ENCODE measurements around the gene ANGPTL8. TPM values are rescaled to one million over a fixed set of nuclear protein-coding genes. Genes with fewer than 3 reads are reported as not detected.

Gene ANGPTL8
- total RNA-seq, 1 experiment from 2014 or later, result not detected

DNA sequence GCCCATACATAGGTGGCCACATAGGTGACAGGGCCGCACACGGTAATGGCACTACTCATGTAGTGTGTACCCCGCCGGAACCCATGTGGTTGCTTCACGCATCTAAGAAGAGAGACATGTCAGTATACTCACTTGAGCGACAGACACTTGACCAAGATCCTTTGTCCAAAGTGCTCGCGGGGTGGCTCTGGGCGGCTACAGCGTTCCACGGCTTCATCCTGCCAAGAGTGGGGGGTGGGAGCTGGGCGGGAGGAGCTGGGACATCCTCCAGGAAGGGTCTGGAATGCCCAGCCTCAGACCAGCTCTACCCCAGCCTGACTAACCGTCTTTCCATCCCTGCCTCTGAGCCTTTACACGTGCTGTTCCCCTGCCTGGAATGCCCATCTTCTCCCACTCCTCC lies 8.5 kb downstream of the ANGPTL8 start:
- Histone ChIP-seq H3F3A (ENCODE audit: insufficient read depth, low read depth) (peaks cover 17% of the 10 kb centered on the region), H3K79me2 (ENCODE audit: low read depth) (no peaks in the 10 kb centered on the region), H3K4me3 (no peak overlapping the region), H3K4me1 (replicated peaks; ENCODE audit: insufficient read depth) (no peaks in the 10 kb centered on the region), H3K9me2 (ENCODE audit: insufficient read depth) (no peaks in the 10 kb centered on the region), H3K27me3 (ENCODE audit: insufficient read depth, low read depth) (no peaks in the 10 kb centered on the region), H3K9me3 (ENCODE audit: insufficient read depth, low read depth) (no peaks in the 10 kb centered on the region), H3K36me3 (ENCODE audit: low read depth) (peaks cover under 1% of the 10 kb centered on the region; the same call in 1 of the 2 replicates), H3K4me2 (no peak overlapping the region), H4K20me1 (ENCODE audit: insufficient read depth) (0 out of 2 replicates have a peak, but pooled peaks cover 2% of the 10 kb centered on the region), H3K27ac (no peak overlapping the region), H2AFZ (no peak overlapping the region)
- no peak for DNase-seq
- intact Hi-C loops (cut with micrococcal nuclease; ENCODE audit: unreplicated experiment), result no loop called here
- TF ChIP-seq, protein P1, sequence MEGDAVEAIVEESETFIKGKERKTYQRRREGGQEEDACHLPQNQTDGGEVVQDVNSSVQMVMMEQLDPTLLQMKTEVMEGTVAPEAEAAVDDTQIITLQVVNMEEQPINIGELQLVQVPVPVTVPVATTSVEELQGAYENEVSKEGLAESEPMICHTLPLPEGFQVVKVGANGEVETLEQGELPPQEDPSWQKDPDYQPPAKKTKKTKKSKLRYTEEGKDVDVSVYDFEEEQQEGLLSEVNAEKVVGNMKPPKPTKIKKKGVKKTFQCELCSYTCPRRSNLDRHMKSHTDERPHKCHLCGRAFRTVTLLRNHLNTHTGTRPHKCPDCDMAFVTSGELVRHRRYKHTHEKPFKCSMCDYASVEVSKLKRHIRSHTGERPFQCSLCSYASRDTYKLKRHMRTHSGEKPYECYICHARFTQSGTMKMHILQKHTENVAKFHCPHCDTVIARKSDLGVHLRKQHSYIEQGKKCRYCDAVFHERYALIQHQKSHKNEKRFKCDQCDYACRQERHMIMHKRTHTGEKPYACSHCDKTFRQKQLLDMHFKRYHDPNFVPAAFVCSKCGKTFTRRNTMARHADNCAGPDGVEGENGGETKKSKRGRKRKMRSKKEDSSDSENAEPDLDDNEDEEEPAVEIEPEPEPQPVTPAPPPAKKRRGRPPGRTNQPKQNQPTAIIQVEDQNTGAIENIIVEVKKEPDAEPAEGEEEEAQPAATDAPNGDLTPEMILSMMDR (conservative IDR thresholded peaks at IDR 0.05), result no peak
- no peak for TF ChIP-seq EZH2 (IDR thresholded peaks at IDR 0.05; ENCODE audit: low read depth)
- ChIA-PET POLR2A (ENCODE audit: unreplicated experiment) (no interaction called here), CTCF (no interaction called here)
- no TSS peak for BruUV-seq (replicated peaks)

DNA sequence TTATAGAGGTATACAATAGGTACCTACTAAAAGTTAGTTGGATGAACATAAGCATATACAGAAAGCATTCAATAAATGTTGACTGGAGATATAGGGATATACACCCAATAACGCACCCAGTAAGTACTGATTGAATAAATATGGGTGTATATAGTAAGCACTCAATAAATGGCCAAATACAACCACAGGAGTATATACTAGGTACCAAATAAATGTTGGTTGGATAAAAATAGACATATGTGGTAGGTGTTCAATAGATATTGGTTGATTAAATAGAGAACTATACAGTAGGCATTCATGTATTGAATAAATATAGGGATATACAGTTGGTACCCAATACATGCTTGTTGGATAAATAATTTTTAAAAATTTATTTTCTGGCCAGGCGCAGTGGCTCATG lies 9.4 kb downstream of the ANGPTL8 start:
- Histone ChIP-seq H3K4me1 (replicated peaks; ENCODE audit: insufficient read depth) (no peaks in the 10 kb centered on the region), H3K4me3 (no peak overlapping the region), H2AFZ (no peak overlapping the region), H3K79me2 (ENCODE audit: low read depth) (no peaks in the 10 kb centered on the region), H3K9me3 (ENCODE audit: insufficient read depth, low read depth) (no peaks in the 10 kb centered on the region), H3K27me3 (ENCODE audit: insufficient read depth, low read depth) (no peaks in the 10 kb centered on the region), H4K20me1 (ENCODE audit: insufficient read depth) (0 out of 2 replicates have a peak, but pooled peaks cover 2% of the 10 kb centered on the region), H3F3A (ENCODE audit: insufficient read depth, low read depth) (peaks cover 17% of the 10 kb centered on the region), H3K36me3 (ENCODE audit: low read depth) (no peaks in the 10 kb centered on the region), H3K27ac (no peak overlapping the region), H3K4me2 (no peak overlapping the region), H3K9me2 (ENCODE audit: insufficient read depth) (no peaks in the 10 kb centered on the region)
- intact Hi-C loops (cut with micrococcal nuclease; ENCODE audit: unreplicated experiment), result no loop called here
- ChIA-PET POLR2A (ENCODE audit: unreplicated experiment) (no interaction called here), CTCF (no interaction called here)
- no peak for DNase-seq
- TF ChIP-seq, protein P1 (conservative IDR thresholded peaks at IDR 0.05), result no peak
- TF ChIP-seq EZH2 (IDR thresholded peaks at IDR 0.05; ENCODE audit: low read depth), result no peak
- BruUV-seq (replicated peaks), result no TSS peak

DNA sequence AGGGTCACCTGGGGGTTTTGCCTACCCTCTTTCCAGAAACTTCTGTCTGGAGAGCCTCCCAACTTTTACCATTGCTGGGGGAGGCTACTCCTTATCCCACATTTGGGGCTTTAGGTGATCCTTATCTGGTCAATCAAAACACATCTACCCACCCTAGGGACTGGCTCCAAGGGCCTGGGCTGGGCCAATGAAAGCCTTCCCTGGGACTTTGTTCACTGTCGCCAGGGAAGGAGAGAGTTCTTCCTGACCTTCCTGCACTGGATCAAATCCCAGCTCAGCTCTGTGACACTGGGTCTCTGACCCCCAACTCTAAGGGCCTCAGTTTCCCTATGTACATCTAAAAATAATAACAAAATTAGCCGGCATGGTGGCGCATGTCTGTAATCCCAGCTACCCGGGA lies 11.8 kb downstream of the ANGPTL8 start:
- CTCF ChIA-PET, result no interaction called here
- no peak for DNase-seq
- intact Hi-C loops (cut with micrococcal nuclease; ENCODE audit: unreplicated experiment), result no loop called here

More for the DNA sequence above, 11.8 kb downstream of the ANGPTL8 start:
- POLR2A ChIA-PET (ENCODE audit: unreplicated experiment), result interaction anchor here (0.5 kb wide), 1 partner anchor 99 kb away, joined by 9 read pairs; no protein-coding TSS in a partner anchor
- no peak overlapping the region for H2AFZ ChIP-seq
- no peak overlapping the region for H3K4me2 ChIP-seq
- H4K20me1 ChIP-seq (ENCODE audit: insufficient read depth), result peaks cover 2% of the 10 kb centered on the region; the same call in 1 of the 2 replicates
- H3K4me1 ChIP-seq (replicated peaks; ENCODE audit: insufficient read depth), result no peaks in the 10 kb centered on the region
- no peaks in the 10 kb centered on the region for H3K36me3 ChIP-seq (ENCODE audit: low read depth)
- no peak overlapping the region for H3K4me3 ChIP-seq
- TF ChIP-seq, protein P1 (conservative IDR thresholded peaks at IDR 0.05), result no peak
- no peak for TF ChIP-seq EZH2 (IDR thresholded peaks at IDR 0.05; ENCODE audit: low read depth)
- H3K79me2 ChIP-seq (ENCODE audit: low read depth), result no peaks in the 10 kb centered on the region
- H3K27me3 ChIP-seq (ENCODE audit: insufficient read depth, low read depth), result no peaks in the 10 kb centered on the region
- no peak overlapping the region for H3K27ac ChIP-seq
- no peaks in the 10 kb centered on the region for H3K9me2 ChIP-seq (ENCODE audit: insufficient read depth)
- H3F3A ChIP-seq (ENCODE audit: insufficient read depth, low read depth), result peaks cover 3% of the 10 kb centered on the region; the same call in 1 of the 2 replicates
- no TSS peak for BruUV-seq (replicated peaks)
- H3K9me3 ChIP-seq (ENCODE audit: insufficient read depth, low read depth), result no peaks in the 10 kb centered on the region

Measured in PC-9 (cell line).